Measurements from ENCODE around the gene TMEM198.

DNA sequence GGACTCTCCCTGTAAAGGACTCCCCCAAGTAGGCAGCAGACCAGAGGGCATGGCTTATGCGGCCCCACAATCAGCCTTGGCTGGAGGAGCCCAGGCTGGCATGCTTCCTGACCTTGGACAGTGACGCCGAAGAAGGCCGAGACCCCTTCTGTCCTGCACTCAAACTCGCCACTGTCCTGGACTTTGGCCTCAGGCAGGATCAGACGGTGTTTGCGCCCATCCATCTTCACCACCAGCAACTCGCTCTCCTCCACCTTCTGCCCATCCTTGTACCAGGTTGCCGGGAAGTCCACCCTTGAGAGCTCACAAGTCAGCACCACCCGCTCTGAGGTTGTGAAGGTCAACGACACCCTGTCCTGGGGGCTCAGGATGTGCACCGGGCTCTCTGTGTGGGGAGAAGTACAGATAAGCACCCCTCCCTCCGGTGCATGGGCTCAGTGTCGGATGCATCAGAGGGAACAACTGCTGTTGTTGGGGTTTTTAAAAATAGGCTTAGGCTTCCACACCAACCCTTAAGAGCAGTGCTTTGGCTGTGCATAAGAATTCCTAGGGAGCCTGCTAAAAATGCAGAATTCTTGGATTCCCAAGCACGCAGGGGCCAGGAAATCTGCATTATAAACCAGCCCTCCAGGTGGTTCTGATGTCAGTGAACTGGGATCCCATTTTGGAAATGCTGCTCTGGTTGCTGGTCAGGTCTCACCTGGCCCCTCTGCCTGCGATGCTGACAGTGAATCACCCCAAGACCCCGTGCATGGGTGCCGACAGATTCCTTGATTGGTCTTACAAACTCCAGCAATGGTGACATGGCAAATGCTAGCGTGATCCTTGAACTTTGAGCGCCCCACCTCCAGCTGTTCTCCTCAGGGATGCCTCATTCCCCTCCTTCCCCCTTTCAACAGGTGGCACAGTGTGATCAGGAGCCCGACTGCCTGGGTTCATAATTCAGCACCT, 21.6 kb downstream of the TMEM198 start:
- TF ChIP-seq, protein P1, sequence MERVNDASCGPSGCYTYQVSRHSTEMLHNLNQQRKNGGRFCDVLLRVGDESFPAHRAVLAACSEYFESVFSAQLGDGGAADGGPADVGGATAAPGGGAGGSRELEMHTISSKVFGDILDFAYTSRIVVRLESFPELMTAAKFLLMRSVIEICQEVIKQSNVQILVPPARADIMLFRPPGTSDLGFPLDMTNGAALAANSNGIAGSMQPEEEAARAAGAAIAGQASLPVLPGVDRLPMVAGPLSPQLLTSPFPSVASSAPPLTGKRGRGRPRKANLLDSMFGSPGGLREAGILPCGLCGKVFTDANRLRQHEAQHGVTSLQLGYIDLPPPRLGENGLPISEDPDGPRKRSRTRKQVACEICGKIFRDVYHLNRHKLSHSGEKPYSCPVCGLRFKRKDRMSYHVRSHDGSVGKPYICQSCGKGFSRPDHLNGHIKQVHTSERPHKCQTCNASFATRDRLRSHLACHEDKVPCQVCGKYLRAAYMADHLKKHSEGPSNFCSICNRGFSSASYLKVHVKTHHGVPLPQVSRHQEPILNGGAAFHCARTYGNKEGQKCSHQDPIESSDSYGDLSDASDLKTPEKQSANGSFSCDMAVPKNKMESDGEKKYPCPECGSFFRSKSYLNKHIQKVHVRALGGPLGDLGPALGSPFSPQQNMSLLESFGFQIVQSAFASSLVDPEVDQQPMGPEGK (CRISPR knock-in tag; IDR thresholded peaks at IDR 0.05; ENCODE audit: borderline replicate concordance) = no peak
- TF ChIP-seq ZFP3 (CRISPR knock-in tag; IDR thresholded peaks at IDR 0.05) (no peak), POU6F1 (CRISPR knock-in tag; IDR thresholded peaks at IDR 0.05; ENCODE audit: borderline replicate concordance, low read depth) (no peak), BACH2 (CRISPR knock-in tag; IDR thresholded peaks at IDR 0.05; ENCODE audit: borderline replicate concordance) (no peak), OSR1 (CRISPR knock-in tag; IDR thresholded peaks at IDR 0.05) (no peak), PPARA (CRISPR knock-in tag; IDR thresholded peaks at IDR 0.05; ENCODE audit: borderline replicate concordance) (no peak), SNAI2 (CRISPR knock-in tag; IDR thresholded peaks at IDR 0.05) (no peak), ZFP30 (CRISPR knock-in tag; IDR thresholded peaks at IDR 0.05) (no peak), TCF4 (CRISPR knock-in tag; IDR thresholded peaks at IDR 0.05; ENCODE audit: borderline replicate concordance) (no peak), CSRNP3 (CRISPR knock-in tag; IDR thresholded peaks at IDR 0.05) (no peak)
- TF ChIP-seq, protein P2, sequence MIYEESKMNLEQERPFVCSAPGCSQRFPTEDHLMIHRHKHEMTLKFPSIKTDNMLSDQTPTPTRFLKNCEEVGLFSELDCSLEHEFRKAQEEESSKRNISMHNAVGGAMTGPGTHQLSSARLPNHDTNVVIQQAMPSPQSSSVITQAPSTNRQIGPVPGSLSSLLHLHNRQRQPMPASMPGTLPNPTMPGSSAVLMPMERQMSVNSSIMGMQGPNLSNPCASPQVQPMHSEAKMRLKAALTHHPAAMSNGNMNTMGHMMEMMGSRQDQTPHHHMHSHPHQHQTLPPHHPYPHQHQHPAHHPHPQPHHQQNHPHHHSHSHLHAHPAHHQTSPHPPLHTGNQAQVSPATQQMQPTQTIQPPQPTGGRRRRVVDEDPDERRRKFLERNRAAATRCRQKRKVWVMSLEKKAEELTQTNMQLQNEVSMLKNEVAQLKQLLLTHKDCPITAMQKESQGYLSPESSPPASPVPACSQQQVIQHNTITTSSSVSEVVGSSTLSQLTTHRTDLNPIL (CRISPR knock-in tag; IDR thresholded peaks at IDR 0.05; ENCODE audit: low read depth) = no peak
